HepG2 (cell line): Measurements from ENCODE around the gene SPATA21. TPM values are rescaled to one million over a fixed set of nuclear protein-coding genes. Genes with fewer than 3 reads are reported as not detected.

Experiments used
- ATAC-seq: fragments of 200-7000 bp; cut with Tn5 transposase; 3 replicates; pipeline ENCODE4 v1.9.1; 2020; ENCODE audit warnings: mild to moderate bottlenecking, moderate library complexity
- BruUV-seq: library from RNA; stranded (reverse); fragments of 400-500 nt; replicated peaks from 2 replicates; lab custom pipeline; 2021; lab: Mats Ljungman, UMichigan
- CTCF ChIA-PET: fragments of 300-600 bp; formaldehyde crosslinking; extraction: SDS; loops from one replicate; lab custom pipeline; 2021; ENCODE audit warnings: low total read pairs, inconsistent platforms, low intra/inter-chr PET ratio; lab: Yijun Ruan, JAX
- POLR2A ChIA-PET: fragments of 350-600 bp; sonication (Branson Sonifier 250); formaldehyde crosslinking; loops from one replicate; lab custom pipeline; 2020; ENCODE audit warnings: antibody characterized with exemption, inconsistent platforms; lab: Yijun Ruan, JAX
- DNase-seq: peaks from one replicate; pipeline ENCODE4 v3.0.0-alpha.2; 2015; ENCODE audit warnings: low spot score
- FAIRE-seq: peaks from 3 replicates; lab custom pipeline; 2011; peaks lifted over from hg19 to GRCh38; lab: Jason Lieb, UNC
- H2AFZ ChIP-seq: one replicate; pipeline ENCODE4 v1.6.1; 2011; ENCODE audit warnings: low read length, inconsistent platforms
- H3K27ac ChIP-seq: fragments of 300-600 bp; 3 replicates; pipeline ENCODE4 v1.8.0; 2011; ENCODE audit warnings: mixed run types, mild to moderate bottlenecking, mixed read lengths, low read length, inconsistent platforms; ENCODE audit not compliant: insufficient read depth; ENCODE audit errors: extremely low read length
- H3K27me3 ChIP-seq, 2 experiments: fragments of 200-600 bp in 1 of 2; 2 replicates in 1 of 2; 3 replicates in 1 of 2; pipeline versions ENCODE4 v1.6.0 to v1.8.0; 2011; ENCODE audit warnings: low read length in 2 of 2, mild to moderate bottlenecking in 2 of 2, moderate library complexity in 2 of 2, inconsistent platforms in 1 of 2; ENCODE audit not compliant: insufficient read depth in 2 of 2, control insufficient read depth in 1 of 2
- H3K36me3 ChIP-seq, 2 experiments: fragments of 200-600 bp in 1 of 2; replicated peaks in 1 of 2; 2 replicates in 1 of 2; 3 replicates in 1 of 2; pipeline versions ENCODE4 v1.5.1 to v1.8.0; 2011; ENCODE audit warnings: low read length in 2 of 2, inconsistent platforms in 1 of 2; ENCODE audit not compliant: insufficient read depth in 2 of 2, control insufficient read depth in 1 of 2
- H3K4me1 ChIP-seq: 2 replicates; pipeline ENCODE4 v1.5.1; 2012; ENCODE audit warnings: low read length, inconsistent platforms; ENCODE audit not compliant: insufficient read depth
- H3K4me2 ChIP-seq: 2 replicates; pipeline ENCODE4 v1.6.0; 2011; ENCODE audit warnings: low read depth, low read length, inconsistent platforms
- H3K4me3 ChIP-seq, 3 experiments: fragments of 200-600 bp in 1 of 3; sonication (generic), shearing (Covaris generic) in 1 of 3; replicated peaks in 1 of 3; 2 replicates each; pipeline ENCODE4 v1.5.1; 2011 to 2016; ENCODE audit warnings: low read length in 3 of 3, inconsistent platforms in 2 of 3, low read depth in 2 of 3, mild to moderate bottlenecking in 2 of 3, control low read depth in 1 of 3, mixed read lengths in 1 of 3; ENCODE audit not compliant: insufficient read depth in 1 of 3
- H3K79me2 ChIP-seq: one replicate; pipeline ENCODE4 v1.6.1; 2011; ENCODE audit warnings: low read length, inconsistent platforms; ENCODE audit not compliant: insufficient read depth
- H3K9ac ChIP-seq: 2 replicates; pipeline ENCODE4 v1.6.0; 2011; ENCODE audit warnings: mild to moderate bottlenecking, low read depth, low read length, inconsistent platforms; ENCODE audit not compliant: insufficient read depth
- H3K9me3 ChIP-seq: 2 replicates; pipeline ENCODE4 v1.5.1; 2012; ENCODE audit warnings: mild to moderate bottlenecking, low read length
- H4K20me1 ChIP-seq: 2 replicates; pipeline ENCODE4 v1.6.0; 2011; ENCODE audit warnings: inconsistent platforms, mild to moderate bottlenecking, low read length, moderate library complexity; ENCODE audit not compliant: insufficient read depth
- ARHGAP35 ChIP-seq: sonication (generic); formaldehyde crosslinking; IDR thresholded peaks from 2 replicates; pipeline ENCODE4 v1.9.0; 2022; ENCODE audit warnings: mild to moderate bottlenecking, inconsistent platforms, moderate library complexity, missing genetic modification reagents, borderline replicate concordance
- ELF1 ChIP-seq: sonication (generic); formaldehyde crosslinking; IDR thresholded peaks from 2 replicates; pipeline ENCODE4 v1.4.0; 2020; ENCODE audit warnings: missing genetic modification reagents
- FOXJ3 ChIP-seq: sonication (generic); formaldehyde crosslinking; IDR thresholded peaks from 2 replicates; pipeline ENCODE4 v1.4.0; 2020; ENCODE audit warnings: missing genetic modification reagents, mild to moderate bottlenecking, borderline replicate concordance
- FOXO1 ChIP-seq: sonication (generic); formaldehyde crosslinking; IDR thresholded peaks from 2 replicates; pipeline ENCODE4 v1.4.0; 2020; ENCODE audit warnings: missing genetic modification reagents
- HNRNPH1 ChIP-seq: fragments of 200-400 bp; formaldehyde crosslinking; optimal IDR thresholded peaks from 2 replicates; pipeline ENCODE3; 2017; ENCODE audit warnings: mild to moderate bottlenecking, low read depth, low read length
- MAFG ChIP-seq: sonication (generic); formaldehyde crosslinking; IDR thresholded peaks from 2 replicates; pipeline ENCODE4 v1.5.1; 2020; ENCODE audit warnings: mild to moderate bottlenecking, missing genetic modification reagents
- MED8 ChIP-seq: sonication (generic); formaldehyde crosslinking; IDR thresholded peaks from 2 replicates; pipeline ENCODE4 v1.8.1; 2023; ENCODE audit warnings: mild to moderate bottlenecking, missing genetic modification reagents; ENCODE audit not compliant: insufficient replicate concordance
- MTERF4 ChIP-seq: sonication (generic); formaldehyde crosslinking; IDR thresholded peaks from 2 replicates; pipeline ENCODE4 v1.8.0; 2023; ENCODE audit warnings: mild to moderate bottlenecking, missing genetic modification reagents
- THYN1 ChIP-seq: sonication (generic); formaldehyde crosslinking; IDR thresholded peaks from 2 replicates; pipeline ENCODE4 v1.8.1; 2023; ENCODE audit warnings: low read depth, mild to moderate bottlenecking, moderate library complexity, missing genetic modification reagents, borderline replicate concordance
- ZNF552 ChIP-seq: sonication (generic); formaldehyde crosslinking; IDR thresholded peaks from 2 replicates; pipeline ENCODE4 v1.9.0; 2022; ENCODE audit warnings: missing genetic modification reagents, mild to moderate bottlenecking, borderline replicate concordance
- ZNF639 ChIP-seq: conservative IDR thresholded peaks from 2 replicates; pipeline ENCODE4 v1.6.1; 2018; ENCODE audit warnings: missing genetic modification reagents
- ZNF891 ChIP-seq: sonication (generic); formaldehyde crosslinking; IDR thresholded peaks from 2 replicates; pipeline ENCODE4 v1.5.0; 2020; ENCODE audit warnings: mild to moderate bottlenecking, missing genetic modification reagents
- ZXDC ChIP-seq: sonication (generic); formaldehyde crosslinking; IDR thresholded peaks from 2 replicates; pipeline ENCODE4 v1.5.0; 2020; ENCODE audit warnings: mild to moderate bottlenecking, missing genetic modification reagents
- WGBS: methylation state at CpG from one replicate; pipeline ENCODE4 v1.1.6; 2017; ENCODE audit warnings: low lambda C conversion rate; 5-methylcytosine and 5-hydroxymethylcytosine counted together
- in situ Hi-C: cut with HindIII; loops from 2 replicates; pipeline ENCODE4 v1.10.0; 2017; ENCODE audit warnings: low pct_unique_long_range_greater_than_20kb; ENCODE audit not compliant: extremely low pct_ligation_motif_present
- intact Hi-C: fragments of 100-400 bp; cut with micrococcal nuclease; formaldehyde crosslinking; loops from one replicate; pipeline ENCODE4 v1.10.0; 2022; ENCODE audit not compliant: unreplicated experiment
- polyA plus RNA-seq, 8 experiments: library from polyadenylated mRNA; depleted of rRNA in 3 of 8; stranded (reverse) in 7 of 8; unstranded in 1 of 8; fragments of >200 nt; fragmentation: Illumina TruSeq in 4 of 8; extraction: Trizol in 4 of 8; gene quantifications; 2 replicates each; pipeline versions ENCODE4 v1.2.1 to v1.2.3, GENCODE V29; 2011 to 2016; ENCODE audit warnings: low read depth in 4 of 8, missing spikeins in 1 of 8, mixed read lengths in 1 of 8; ENCODE audit not compliant: insufficient read depth in 1 of 8
- total RNA-seq, 5 experiments: library from RNA; depleted of rRNA; stranded (reverse); fragments of >200 nt; fragmentation: Illumina TruSeq; extraction: Trizol; gene quantifications; 2 replicates each; pipeline ENCODE4 v1.2.3, GENCODE V29; 2016; ENCODE audit warnings: low read depth in 1 of 5

The SPATA21 gene
- total and polyA plus RNA-seq, 2 of the 13 experiments (the other 11 are each of a cell fraction or from before 2014, with no cell fraction given) = 0.80 to 1.4 TPM

- Histone ChIP-seq H3K27ac (no peak overlapping the region), H3K79me2 (no peaks in the 10 kb centered on the region), H4K20me1 (no peaks in the 10 kb centered on the region), H3K4me2 (no peak overlapping the region), H3K9me3 (no peaks in the 10 kb centered on the region), H3K36me3 (peaks cover 32 to 74% of the 10 kb centered on the region in 2 experiments; a peak in 4 of 5 replicates), H2AFZ (no peak overlapping the region), H3K4me3 (no peak overlapping the region), H3K4me1 (no peaks in the 10 kb centered on the region), H3K9ac (no peak overlapping the region), H3K27me3 (no peaks in the 10 kb centered on the region)
- FAIRE-seq = no peak
- intact Hi-C loops (no loop called here), in situ Hi-C loops (no loop called here)
- ATAC-seq = no peak
- WGBS = 95% methylated on average over 6 of the region's 6 CpGs
- POLR2A ChIA-PET = no interaction called here
- CTCF ChIA-PET = no interaction called here
- no peak for DNase-seq
- BruUV-seq = no TSS peak
- TF ChIP-seq HNRNPH1 (no peak), FOXJ3 (CRISPR knock-in tag) (no peak), MAFG (no peak)
These were observed 13.7 kb upstream of the SPATA21 start for GRCh38 chr1:16450863-16451481.

GRCh38 chr1:16449666-16450065 is 12.4 kb upstream of the SPATA21 start:
- WGBS = 99% methylated on average over 5 of the region's 5 CpGs
- Histone ChIP-seq H3K4me1 (no peaks in the 10 kb centered on the region), H3K4me2 (no peak overlapping the region), H2AFZ (no peak overlapping the region), H4K20me1 (no peaks in the 10 kb centered on the region), H3K79me2 (no peaks in the 10 kb centered on the region), H3K27me3 (no peaks in the 10 kb centered on the region), H3K27ac (no peak overlapping the region), H3K36me3 (peaks cover 31 to 70% of the 10 kb centered on the region in 2 experiments; a peak in 4 of 5 replicates), H3K9ac (no peak overlapping the region), H3K9me3 (no peaks in the 10 kb centered on the region), H3K4me3 (no peak overlapping the region)
- ChIA-PET CTCF (no interaction called here), POLR2A (interaction anchor here (1.0 kb wide), 1 partner anchor 9 kb away, joined by 3 read pairs; the partner anchor contains the start of gene NECAP2)
- intact Hi-C loops = no loop called here
- in situ Hi-C loops = no loop called here
- no peak for FAIRE-seq
- ATAC-seq = no peak
- no peak for DNase-seq
- no TSS peak for BruUV-seq
- TF ChIP-seq ZNF639 (CRISPR knock-in tag) (no peak), ARHGAP35 (CRISPR knock-in tag) (no peak), ELF1 (CRISPR knock-in tag) (no peak), ZNF891 (CRISPR knock-in tag) (no peak), ZNF552 (no peak), THYN1 (no peak), ZXDC (no peak), MED8 (CRISPR knock-in tag) (no peak), MTERF4 (no peak), FOXO1 (no peak)
